PC-3 (cell line): Measurements from ENCODE around the gene TMPRSS3.

Source experiments
- CTCF ChIP-seq: fragments of 300-600 bp; sonication (generic); conservative IDR thresholded peaks from 2 replicates; pipeline ENCODE4 v1.5.1; 2017; ENCODE audit warnings: antibody characterized with exemption, low read depth, mild to moderate bottlenecking, low read length
- EZH2 ChIP-seq: fragments of 300-600 bp; sonication (generic); IDR thresholded peaks from one replicate; pipeline ENCODE4 v1.6.1; 2017; ENCODE audit warnings: antibody characterized with exemption, mild to moderate bottlenecking, low read length; ENCODE audit not compliant: unreplicated experiment
- EZH2phosphoT487 ChIP-seq: fragments of 300-600 bp; sonication (generic); IDR thresholded peaks from 2 replicates; pipeline ENCODE4 v1.6.1; 2018; ENCODE audit warnings: mild to moderate bottlenecking, antibody characterized with exemption, low read length, borderline replicate concordance

- TF ChIP-seq CTCF = no peak
- TF ChIP-seq EZH2 = no peak
- no peak for TF ChIP-seq EZH2phosphoT487
Measured at GRCh38 chr21:42346866-42347600, 48.8 kb downstream of the TMPRSS3 start.
